GM23248 (cell line): ENCODE measurements around the gene RENBP.

Source experiments
- EZH2 ChIP-seq: fragments of 200-600 bp; sonication (generic); IDR thresholded peaks from 2 replicates; pipeline ENCODE4 v1.6.1; 2018; ENCODE audit warnings: antibody characterized with exemption, mild to moderate bottlenecking; ENCODE audit not compliant: insufficient read depth, poor library complexity, severe bottlenecking
- EZH2phosphoT487 ChIP-seq: fragments of 200-600 bp; sonication (generic); IDR thresholded peaks from 2 replicates; pipeline ENCODE4 v1.6.1; 2018; ENCODE audit warnings: antibody characterized with exemption, moderate library complexity, mild to moderate bottlenecking, low read depth; ENCODE audit not compliant: insufficient read depth

GRCh38 chrX:153972368-153973126, 28.1 kb upstream of the RENBP start, which contains the start of gene TMEM187:
- no peak for TF ChIP-seq EZH2
- TF ChIP-seq EZH2phosphoT487: no peak
